ENCODE data around the gene ASPA.

Gene ASPA

DNA sequence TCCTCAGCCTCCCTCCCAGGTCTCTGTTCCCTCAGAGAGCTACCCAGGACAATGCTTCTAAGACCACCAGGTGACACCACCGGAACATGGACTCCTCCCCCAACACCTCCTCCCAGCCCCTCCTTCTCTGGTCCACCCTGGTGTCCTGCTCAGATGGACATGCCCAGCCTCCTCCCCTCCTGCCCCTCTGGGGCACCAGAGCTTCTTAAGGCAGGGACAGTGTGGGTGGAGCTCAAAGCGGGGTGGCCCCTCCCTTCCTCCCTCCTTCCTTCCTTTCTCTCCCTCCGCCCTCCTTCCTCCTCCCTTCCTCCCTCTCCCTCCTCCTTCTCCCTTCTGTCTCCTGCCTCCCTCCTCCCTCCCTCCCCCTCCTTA is 59.1 kb downstream of the ASPA start:
- TF ChIP-seq, protein P1, sequence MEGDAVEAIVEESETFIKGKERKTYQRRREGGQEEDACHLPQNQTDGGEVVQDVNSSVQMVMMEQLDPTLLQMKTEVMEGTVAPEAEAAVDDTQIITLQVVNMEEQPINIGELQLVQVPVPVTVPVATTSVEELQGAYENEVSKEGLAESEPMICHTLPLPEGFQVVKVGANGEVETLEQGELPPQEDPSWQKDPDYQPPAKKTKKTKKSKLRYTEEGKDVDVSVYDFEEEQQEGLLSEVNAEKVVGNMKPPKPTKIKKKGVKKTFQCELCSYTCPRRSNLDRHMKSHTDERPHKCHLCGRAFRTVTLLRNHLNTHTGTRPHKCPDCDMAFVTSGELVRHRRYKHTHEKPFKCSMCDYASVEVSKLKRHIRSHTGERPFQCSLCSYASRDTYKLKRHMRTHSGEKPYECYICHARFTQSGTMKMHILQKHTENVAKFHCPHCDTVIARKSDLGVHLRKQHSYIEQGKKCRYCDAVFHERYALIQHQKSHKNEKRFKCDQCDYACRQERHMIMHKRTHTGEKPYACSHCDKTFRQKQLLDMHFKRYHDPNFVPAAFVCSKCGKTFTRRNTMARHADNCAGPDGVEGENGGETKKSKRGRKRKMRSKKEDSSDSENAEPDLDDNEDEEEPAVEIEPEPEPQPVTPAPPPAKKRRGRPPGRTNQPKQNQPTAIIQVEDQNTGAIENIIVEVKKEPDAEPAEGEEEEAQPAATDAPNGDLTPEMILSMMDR (IDR thresholded peaks at IDR 0.05; ENCODE audit: low read depth, low read length) = no peak
- no peak for DNase-seq (ENCODE audit: extremely low read depth, low read depth)

DNA sequence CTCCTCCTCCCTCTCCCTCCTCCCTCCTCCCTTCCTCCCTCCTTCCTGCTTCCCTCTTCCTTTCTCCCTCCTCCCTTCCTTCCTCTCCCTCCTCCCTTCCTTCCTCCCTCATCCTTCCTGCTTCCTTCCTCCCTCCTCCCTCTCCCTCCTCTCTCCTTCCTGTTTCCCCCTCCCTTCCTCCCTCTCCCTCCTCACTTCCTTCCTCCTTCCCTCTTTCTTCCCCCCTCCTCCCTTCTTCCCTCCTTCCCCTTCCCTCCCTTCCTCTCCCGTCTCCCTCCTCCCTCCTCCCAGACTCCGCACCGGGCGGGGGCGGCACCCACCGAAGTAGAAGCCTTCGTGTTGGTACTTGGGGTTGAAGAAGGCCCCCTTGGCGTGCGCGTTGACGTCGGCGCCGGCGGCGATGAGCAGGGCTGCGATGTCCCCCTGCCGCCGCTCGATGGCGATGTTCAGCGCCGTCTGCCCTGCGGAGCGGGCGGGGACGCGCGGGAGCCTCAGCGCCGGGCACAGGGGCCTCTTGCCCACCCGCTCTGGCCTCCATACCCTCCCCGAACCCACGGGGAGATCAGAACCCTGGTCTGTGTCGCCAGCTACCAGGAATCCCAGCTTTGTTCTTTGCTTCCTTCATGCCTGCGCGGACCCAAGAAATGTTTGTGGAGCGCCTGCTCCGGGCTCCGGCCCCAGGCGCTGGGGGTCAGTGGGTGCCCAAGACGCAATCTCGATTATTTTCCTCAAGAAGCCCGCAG is 59.6 kb downstream of the ASPA start:
- TF ChIP-seq, protein P1 (IDR thresholded peaks at IDR 0.05; ENCODE audit: low read depth, low read length) = peak; percentile 58
- peak; percentile 31 for DNase-seq (ENCODE audit: extremely low read depth, low read depth)

DNA sequence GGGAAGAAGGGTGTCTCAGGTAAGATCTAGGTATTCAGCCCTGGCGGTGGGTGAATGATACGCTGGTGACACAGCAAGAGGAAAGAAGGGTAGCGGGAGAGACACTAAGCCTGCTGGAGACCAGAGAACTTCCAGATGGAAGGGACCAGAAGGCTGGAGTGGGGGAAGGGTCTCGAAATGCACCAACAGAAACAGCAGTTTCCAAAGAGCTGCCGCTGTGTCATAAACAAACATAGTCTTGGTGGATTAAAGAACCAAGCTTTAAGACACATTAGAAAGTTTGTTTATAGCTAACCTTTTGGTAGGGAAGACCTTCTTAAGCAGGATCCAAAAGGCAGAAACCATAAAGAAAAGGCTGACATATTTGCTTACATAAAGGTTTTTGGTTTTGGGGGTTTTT is 60.9 kb downstream of the ASPA start:
- TF ChIP-seq, protein P1 (IDR thresholded peaks at IDR 0.05; ENCODE audit: low read depth, low read length) = no peak
- no peak for DNase-seq (ENCODE audit: extremely low read depth, low read depth)

DNA sequence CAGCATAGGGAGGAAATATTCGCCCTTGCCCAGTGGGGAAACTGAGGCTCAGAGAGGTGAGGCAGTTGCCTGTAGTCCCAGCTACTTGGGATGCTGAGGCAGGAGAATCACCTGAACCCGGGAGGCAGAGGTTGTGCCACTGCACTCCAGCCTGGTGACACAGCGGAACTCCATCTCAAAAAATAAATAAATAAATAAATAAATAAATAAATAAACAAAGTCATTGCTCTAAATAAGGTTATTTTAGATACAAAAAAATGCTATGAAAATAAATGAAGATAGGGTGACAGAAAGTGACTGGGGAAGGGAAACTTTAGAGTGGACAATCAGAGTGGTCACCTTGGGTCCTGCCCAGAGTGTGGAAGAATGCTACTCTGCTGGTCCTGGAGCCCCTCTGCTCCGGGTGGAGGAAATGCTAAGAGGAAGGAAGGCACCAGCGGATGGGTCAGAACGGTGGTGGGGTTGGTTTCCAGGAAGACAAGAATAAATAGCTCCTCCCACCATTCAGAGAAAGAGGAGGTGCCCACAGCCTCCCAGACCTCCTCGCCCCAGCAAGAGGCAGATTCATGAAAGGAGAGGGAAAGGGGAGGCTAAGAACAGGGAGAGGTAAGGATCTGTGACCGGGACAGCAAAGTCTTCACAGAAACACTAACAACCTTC is 64.2 kb downstream of the ASPA start:
- no peak for DNase-seq (ENCODE audit: extremely low read depth, low read depth)
- TF ChIP-seq, protein P1 (IDR thresholded peaks at IDR 0.05; ENCODE audit: low read depth, low read length) = no peak

DNA sequence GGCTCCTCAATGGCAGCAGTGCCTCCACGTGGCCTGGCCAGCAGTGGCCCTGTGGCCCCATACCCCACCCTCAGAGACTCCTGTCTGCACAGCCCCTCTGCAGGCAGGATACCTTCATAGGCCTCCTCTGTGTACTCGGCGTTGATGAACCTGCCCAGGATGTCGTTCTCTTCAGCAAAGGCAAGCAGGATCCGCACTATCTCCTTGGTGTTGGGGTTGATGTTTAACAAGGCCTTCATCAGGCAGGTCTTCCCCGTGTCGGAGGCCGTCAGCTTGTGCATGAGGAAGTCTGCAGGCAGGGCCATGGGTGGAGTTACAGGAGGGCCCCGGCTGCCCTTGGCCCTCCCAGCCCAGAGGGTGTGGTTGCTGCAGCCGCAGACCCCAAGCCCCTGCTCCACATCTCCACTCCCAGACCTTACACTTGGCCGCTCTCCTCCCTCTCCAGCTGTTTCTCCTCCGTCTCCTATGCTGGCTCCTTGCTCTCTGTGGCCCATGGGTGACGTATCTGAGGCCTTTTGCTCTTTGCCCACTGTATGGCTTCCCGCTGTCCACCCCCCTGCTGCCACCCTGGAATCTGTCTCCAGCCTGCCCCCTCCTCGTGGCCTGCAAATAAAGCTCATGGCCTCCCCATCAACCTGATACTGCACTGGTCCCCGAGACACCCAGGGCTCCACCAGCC is 66.8 kb downstream of the ASPA start:
- TF ChIP-seq, protein P1 (IDR thresholded peaks at IDR 0.05; ENCODE audit: low read depth, low read length) = no peak
- no peak for DNase-seq (ENCODE audit: extremely low read depth, low read depth)

DNA sequence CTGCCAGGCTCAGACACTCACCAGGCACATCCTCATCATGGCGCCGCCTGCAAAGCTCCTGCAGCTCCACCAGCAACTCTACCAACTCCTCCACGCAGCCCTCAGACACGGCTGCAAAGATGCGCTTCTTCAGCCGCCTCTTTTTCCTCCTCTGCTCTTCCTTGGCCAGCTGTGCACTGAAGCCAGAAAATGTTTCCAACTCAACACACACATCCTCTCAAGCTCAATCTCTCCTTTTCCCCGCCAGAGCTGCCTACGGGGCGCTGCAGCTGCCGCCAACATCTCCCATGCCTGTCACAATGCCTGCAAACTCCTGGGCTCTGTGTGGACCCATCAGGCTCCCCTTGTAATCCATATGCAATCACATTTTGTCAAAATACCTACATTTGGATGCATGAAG is 67.7 kb downstream of the ASPA start:
- no peak for DNase-seq (ENCODE audit: extremely low read depth, low read depth)
- TF ChIP-seq, protein P1 (IDR thresholded peaks at IDR 0.05; ENCODE audit: low read depth, low read length) = no peak

DNA sequence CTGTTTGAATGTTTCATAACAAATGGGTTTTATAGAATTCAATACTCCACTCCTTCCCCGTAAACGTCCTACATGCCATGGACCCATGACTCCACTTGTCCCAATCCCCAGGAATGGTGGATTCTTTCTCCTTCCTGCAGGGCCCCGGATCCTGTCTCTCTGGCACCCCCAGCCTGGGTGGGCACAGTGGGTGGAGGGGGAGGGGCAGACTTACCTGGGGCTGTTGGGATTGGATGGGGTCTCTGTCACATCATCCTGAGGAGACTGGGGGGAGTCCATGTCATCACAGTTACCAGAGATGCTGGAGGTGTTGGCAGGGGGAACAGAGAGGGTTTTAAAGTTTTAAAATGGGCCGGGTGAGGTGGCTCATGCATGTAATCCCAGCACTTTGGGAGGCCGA is 68.6 kb downstream of the ASPA start:
- TF ChIP-seq, protein P1 (IDR thresholded peaks at IDR 0.05; ENCODE audit: low read depth, low read length) = no peak
- DNase-seq (ENCODE audit: extremely low read depth, low read depth) = no peak

Measured in AG09319 (cell line).